ENCODE results near the gene CRIP2. TPM values are rescaled to one million over a fixed set of nuclear protein-coding genes. Genes with fewer than 3 reads are reported as not detected.

Gene CRIP2, protein sequence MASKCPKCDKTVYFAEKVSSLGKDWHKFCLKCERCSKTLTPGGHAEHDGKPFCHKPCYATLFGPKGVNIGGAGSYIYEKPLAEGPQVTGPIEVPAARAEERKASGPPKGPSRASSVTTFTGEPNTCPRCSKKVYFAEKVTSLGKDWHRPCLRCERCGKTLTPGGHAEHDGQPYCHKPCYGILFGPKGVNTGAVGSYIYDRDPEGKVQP
- total RNA-seq = 10.5 and 60.7 TPM in 2 replicates

GRCh38 chr14:105474483-105475268 lies at the start of gene CRIP2:
CRIP2 (plus strand) TSS chr14:105474821; CDS start chr14:105474863, 42 bp downstream.

DNA sequence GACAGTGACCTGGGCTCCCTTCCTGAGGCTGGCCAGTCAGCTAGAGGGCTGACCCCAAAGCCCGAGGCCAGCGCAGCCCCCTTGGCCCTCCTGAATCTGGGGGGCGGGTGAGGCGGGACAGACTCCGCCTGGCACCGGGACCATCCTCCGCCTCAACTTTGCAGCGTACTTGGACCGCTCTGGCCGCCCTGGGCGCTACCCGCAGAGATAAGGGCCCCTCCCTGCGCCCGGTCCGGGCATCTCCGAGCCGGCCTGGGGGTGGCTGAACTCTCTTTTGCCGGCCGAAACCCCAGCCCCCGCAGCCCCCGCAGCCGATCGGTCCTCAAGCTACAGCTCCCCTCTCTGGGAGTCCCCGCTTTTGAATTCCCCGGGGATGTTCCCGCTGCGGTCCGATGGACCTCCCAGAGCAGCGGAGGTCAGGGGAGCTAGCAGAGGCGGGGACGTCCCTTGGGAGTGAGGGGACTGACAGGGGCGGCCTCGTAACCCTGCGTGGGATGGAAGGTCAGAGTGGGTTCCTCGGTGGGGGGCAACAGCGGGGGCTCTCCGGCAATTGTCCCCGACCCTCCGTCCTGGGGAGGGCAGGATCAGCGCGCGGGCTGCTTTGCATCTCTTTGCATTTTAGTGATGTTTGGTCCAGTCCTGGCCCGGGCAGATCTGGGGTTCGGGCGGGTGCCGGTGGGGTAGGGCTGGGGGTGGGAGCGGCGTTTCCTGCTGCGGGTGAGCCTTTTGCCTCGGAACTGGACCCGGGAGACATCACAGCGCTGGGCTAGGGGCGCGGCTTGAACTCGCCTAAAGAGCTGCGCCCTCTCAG lies 11.7 kb downstream of the CRIP2 start, which contains the start of gene CRIP1:
TSS of gene CRIP1 (plus strand) at position 724 of the 811 bp plus-strand sequence. CDS start 374 bp downstream, outside the sequence.

GRCh38 chr14:105490572-105491365 lies 16.1 kb downstream of the CRIP2 start, which contains the start of gene TEDC1:
TEDC1 (plus strand) TSS chr14:105491246; CDS start chr14:105491376, 130 bp downstream.

GRCh38 chr14:105525861-105526775 lies 51.5 kb downstream of the CRIP2 start, which contains the start of gene TMEM121:
TMEM121 (plus strand) TSS chr14:105526583; CDS start chr14:105528835, 2,252 bp downstream.

Other genes starting within 250 kb of the CRIP2 start
- gene BTBD6, start 226.3 kb upstream of the CRIP2 start, total RNA-seq = 52.7 and 106 TPM in 2 replicates
- 33.3 and 50.1 TPM in 2 replicates for gene BRF1, start 173.8 kb upstream of the CRIP2 start, total RNA-seq
- gene PACS2, start 160.1 kb upstream of the CRIP2 start, total RNA-seq = 57.3 and 62.3 TPM in 2 replicates
- gene TEX22, start 76.3 kb upstream of the CRIP2 start, total RNA-seq = under 0.01 TPM in 1 of 2 replicates, not detected in the other
- 62.3 and 72.2 TPM in 2 replicates for gene MTA1, start 55.0 kb upstream of the CRIP2 start, total RNA-seq
- gene CRIP1, start 12.1 kb downstream of the CRIP2 start, total RNA-seq = 5.3 and 7.3 TPM in 2 replicates
- gene TEDC1, start 16.4 kb downstream of the CRIP2 start, total RNA-seq = 2.6 and 25.8 TPM in 2 replicates
- 3.3 and 5.7 TPM in 2 replicates for gene TMEM121, start 51.8 kb downstream of the CRIP2 start, total RNA-seq

Measured in placental pericyte (primary cell).